IMR-90 (cell line): ENCODE measurements around the gene ABI3BP. TPM values are rescaled to one million over a fixed set of nuclear protein-coding genes. Genes with fewer than 3 reads are reported as not detected.

ENCODE experiments used
- ATAC-seq: fragments of 200-7000 bp; cut with Tn5 transposase; 2 replicates; pipeline ENCODE4 v1.9.1; 2020; ENCODE audit warnings: low read depth, mild to moderate bottlenecking, moderate library complexity
- BruUV-seq: library from RNA; stranded (reverse); fragments of 400-500 nt; replicated peaks from 2 replicates; lab custom pipeline; 2021; lab: Mats Ljungman, UMichigan
- CTCF ChIA-PET: fragments of 300-600 bp; formaldehyde crosslinking; extraction: SDS; loops from one replicate; lab custom pipeline; 2021; ENCODE audit warnings: antibody characterized with exemption; lab: Yijun Ruan, JAX
- POLR2A ChIA-PET: fragments of 300-600 bp; sonication (Branson Sonifier 250); formaldehyde crosslinking; loops from one replicate; lab custom pipeline; 2022; ENCODE audit warnings: antibody characterized with exemption; ENCODE audit not compliant: unreplicated experiment; lab: Charles Lee
- DNase-seq: peaks from one replicate; pipeline ENCODE4 v3.0.0; 2013
- H2AFZ ChIP-seq: replicated peaks from 2 replicates; pipeline ENCODE3; 2013; ENCODE audit warnings: low read length, mild to moderate bottlenecking; ENCODE audit not compliant: poor library complexity
- H2AK5ac ChIP-seq: 2 replicates; pipeline ENCODE4 v1.6.1; 2013; ENCODE audit warnings: low read depth, low read length, inconsistent platforms
- H2AK9ac ChIP-seq: replicated peaks from 2 replicates; pipeline ENCODE3; 2013; ENCODE audit warnings: mild to moderate bottlenecking, low read depth, low read length, moderate library complexity; ENCODE audit not compliant: poor library complexity
- H2BK120ac ChIP-seq: 2 replicates; pipeline ENCODE4 v1.6.1; 2013; ENCODE audit warnings: low read depth, low read length, inconsistent platforms
- H2BK15ac ChIP-seq: 3 replicates; pipeline ENCODE4 v1.6.1; 2013; ENCODE audit warnings: low read depth, low read length, inconsistent platforms
- H2BK20ac ChIP-seq: 2 replicates; pipeline ENCODE4 v1.6.1; 2013; ENCODE audit warnings: low read depth, mild to moderate bottlenecking, inconsistent platforms, low read length, moderate library complexity
- H2BK5ac ChIP-seq: 2 replicates; pipeline ENCODE4 v1.6.1; 2013; ENCODE audit warnings: mild to moderate bottlenecking, low read depth, low read length, inconsistent platforms; ENCODE audit not compliant: poor library complexity, severe bottlenecking
- H3K14ac ChIP-seq: replicated peaks from 2 replicates; pipeline ENCODE4 v1.6.1; 2013; ENCODE audit warnings: low read depth, low read length, inconsistent platforms
- H3K18ac ChIP-seq: 2 replicates; pipeline ENCODE4 v1.6.1; 2013; ENCODE audit warnings: low read depth, low read length, control low read depth
- H3K23ac ChIP-seq: 2 replicates; pipeline ENCODE4 v1.6.1; 2013; ENCODE audit warnings: low read depth, low read length, inconsistent platforms
- H3K27ac ChIP-seq: 2 replicates; pipeline ENCODE4 v1.5.1; 2013; ENCODE audit warnings: mild to moderate bottlenecking, control low read depth, low read length; ENCODE audit not compliant: insufficient read depth
- H3K27me3 ChIP-seq: 2 replicates; pipeline ENCODE4 v1.6.1; 2013; ENCODE audit warnings: low read length; ENCODE audit not compliant: control insufficient read depth, insufficient read depth
- H3K36me3 ChIP-seq: 2 replicates; pipeline ENCODE4 v1.6.1; 2013; ENCODE audit warnings: low read length, mixed read lengths; ENCODE audit not compliant: control insufficient read depth, insufficient read depth
- H3K4ac ChIP-seq: 2 replicates; pipeline ENCODE4 v1.6.1; 2013; ENCODE audit warnings: low read depth, low read length, inconsistent platforms
- H3K4me1 ChIP-seq: 2 replicates; pipeline ENCODE4 v1.6.1; 2013; ENCODE audit warnings: low read length, mixed read lengths; ENCODE audit not compliant: control insufficient read depth, insufficient read depth
- H3K4me2 ChIP-seq: 2 replicates; pipeline ENCODE4 v1.6.1; 2013; ENCODE audit warnings: low read depth, mild to moderate bottlenecking, control low read depth, low read length, moderate library complexity
- H3K4me3 ChIP-seq: 2 replicates; pipeline ENCODE4 v1.5.1; 2013; ENCODE audit warnings: low read depth, mild to moderate bottlenecking, control low read depth, low read length, moderate library complexity; ENCODE audit not compliant: insufficient read depth
- H3K56ac ChIP-seq: 2 replicates; pipeline ENCODE4 v1.6.1; 2013; ENCODE audit warnings: low read length, inconsistent platforms; ENCODE audit not compliant: insufficient read depth; ENCODE audit errors: extremely low read depth
- H3K79me1 ChIP-seq, 2 experiments: 2 replicates each; pipeline ENCODE4 v1.6.1; 2013; ENCODE audit warnings: low read length in 2 of 2, inconsistent platforms in 1 of 2, low read depth in 1 of 2
- H3K9ac ChIP-seq: 2 replicates; pipeline ENCODE4 v1.6.1; 2013; ENCODE audit warnings: low read depth, low read length, control low read depth
- H3K9me1 ChIP-seq: 2 replicates; pipeline ENCODE4 v1.6.1; 2013; ENCODE audit warnings: low read length, inconsistent platforms; ENCODE audit not compliant: insufficient read depth
- H3K9me3 ChIP-seq: 2 replicates; pipeline ENCODE4 v1.6.1; 2013; ENCODE audit warnings: low read length; ENCODE audit not compliant: control insufficient read depth, insufficient read depth
- H4K20me1 ChIP-seq: 2 replicates; pipeline ENCODE4 v1.6.1; 2013; ENCODE audit warnings: low read length, inconsistent platforms; ENCODE audit not compliant: insufficient read depth
- H4K5ac ChIP-seq: 2 replicates; pipeline ENCODE4 v1.6.1; 2013; ENCODE audit warnings: mild to moderate bottlenecking, low read depth, low read length, control low read depth
- H4K8ac ChIP-seq, 2 experiments: 2 replicates each; pipeline ENCODE4 v1.6.1; 2013; ENCODE audit warnings: low read depth in 2 of 2, low read length in 2 of 2, control low read depth in 1 of 2, inconsistent platforms in 1 of 2
- H4K91ac ChIP-seq: 2 replicates; pipeline ENCODE4 v1.6.1; 2013; ENCODE audit warnings: low read depth, low read length, inconsistent platforms; ENCODE audit not compliant: insufficient read depth
- BHLHE40 ChIP-seq: fragments of 150-350 bp; IDR thresholded peaks from 2 replicates; pipeline ENCODE4 v1.6.1; 2016; ENCODE audit warnings: mild to moderate bottlenecking, low read depth, low read length
- CEBPB ChIP-seq: IDR thresholded peaks from 2 replicates; pipeline ENCODE4 v1.6.1; 2012; ENCODE audit warnings: low read depth, low read length, improper control_type of control experiment
- CHD1 ChIP-seq: IDR thresholded peaks from 2 replicates; pipeline ENCODE4 v1.6.1; 2012; ENCODE audit warnings: low read depth, low read length, improper control_type of control experiment
- CTCF ChIP-seq: conservative IDR thresholded peaks from 2 replicates; pipeline ENCODE4 v1.5.1; 2012; ENCODE audit warnings: mild to moderate bottlenecking, low read depth, low read length, improper control_type of control experiment
- ELK1 ChIP-seq: fragments of 150-350 bp; IDR thresholded peaks from 2 replicates; pipeline ENCODE4 v1.6.1; 2016; ENCODE audit warnings: low read depth, mild to moderate bottlenecking, low read length, moderate library complexity, borderline replicate concordance
- FOS ChIP-seq: fragments of 150-350 bp; IDR thresholded peaks from 2 replicates; pipeline ENCODE4 v1.6.1; 2016; ENCODE audit warnings: low read depth, low read length
- MAFK ChIP-seq: IDR thresholded peaks from 2 replicates; pipeline ENCODE4 v1.6.1; 2012; ENCODE audit warnings: low read depth, low read length, improper control_type of control experiment
- MAZ ChIP-seq: IDR thresholded peaks from 2 replicates; pipeline ENCODE4 v1.6.1; 2012; ENCODE audit warnings: low read depth, mild to moderate bottlenecking, low read length, improper control_type of control experiment, moderate library complexity, borderline replicate concordance
- MXI1 ChIP-seq: IDR thresholded peaks from 2 replicates; pipeline ENCODE4 v1.6.1; 2012; ENCODE audit warnings: low read depth, mild to moderate bottlenecking, low read length, moderate library complexity, borderline replicate concordance
- NFE2L2 ChIP-seq: fragments of 150-350 bp; IDR thresholded peaks from 2 replicates; pipeline ENCODE4 v1.6.1; 2016; ENCODE audit warnings: low read depth, mild to moderate bottlenecking, low read length
- POLR2A ChIP-seq: IDR thresholded peaks from 2 replicates; pipeline ENCODE4 v1.6.1; 2012; ENCODE audit warnings: mild to moderate bottlenecking, low read depth, low read length
- RAD21 ChIP-seq: IDR thresholded peaks from 2 replicates; pipeline ENCODE4 v1.6.1; 2012; ENCODE audit warnings: low read length, improper control_type of control experiment
- RCOR1 ChIP-seq: IDR thresholded peaks from 2 replicates; pipeline ENCODE4 v1.6.1; 2012; ENCODE audit warnings: mild to moderate bottlenecking, low read length, improper control_type of control experiment; ENCODE audit not compliant: insufficient replicate concordance
- RFX5 ChIP-seq: IDR thresholded peaks from 2 replicates; pipeline ENCODE4 v1.8.0; 2012; ENCODE audit warnings: low read depth, mild to moderate bottlenecking, low read length, moderate library complexity
- SMC3 ChIP-seq: fragments of 150-350 bp; IDR thresholded peaks from 2 replicates; pipeline ENCODE4 v1.6.1; 2016; ENCODE audit warnings: low read depth, mild to moderate bottlenecking, antibody characterized with exemption, low read length, moderate library complexity
- USF2 ChIP-seq: fragments of 150-350 bp; IDR thresholded peaks from 2 replicates; pipeline ENCODE4 v1.6.1; 2017; ENCODE audit warnings: mild to moderate bottlenecking, antibody characterized with exemption, low read length, low read depth
- WGBS, 2 experiments: methylation state at CpG; one replicate each; pipeline versions ENCODE4 v1.1.5 to v1.1.7; 2013; ENCODE audit warnings: missing lambda C conversion rate in 2 of 2; ENCODE audit not compliant: insufficient read length in 1 of 2; ENCODE audit errors: extremely low coverage in 2 of 2; 5-methylcytosine and 5-hydroxymethylcytosine counted together
- dilution Hi-C: fragments of 300-500 bp; cut with HindIII; formaldehyde crosslinking; loops from one replicate; pipeline ENCODE4 v1.14.3; 2018; ENCODE audit warnings: low sequenced_read_pairs; ENCODE audit not compliant: unreplicated experiment
- in situ Hi-C: fragments of 300-500 bp; cut with MboI; formaldehyde crosslinking; loops from 3 replicates; pipeline ENCODE4 v1.14.3; 2019; ENCODE audit warnings: low sequenced_read_pairs, inconsistent platforms, mixed read lengths
- intact Hi-C: fragments of 100-400 bp; cut with micrococcal nuclease; formaldehyde crosslinking; loops from 2 replicates; pipeline ENCODE4 v1.10.0; 2022
- polyA plus RNA-seq, 3 experiments: library from polyadenylated mRNA; depleted of rRNA; stranded (reverse); fragments of >200 nt; gene quantifications; 2 replicates each; pipeline ENCODE4 v1.2.3, GENCODE V29; 2012; ENCODE audit warnings: low replicate concordance in 1 of 3
- total RNA-seq: library from RNA; depleted of rRNA; stranded (reverse); fragments of >200 nt; gene quantifications from 2 replicates; pipeline ENCODE4 v1.2.3, GENCODE V29; 2012

ABI3BP gene
- total and polyA plus RNA-seq, 2 of the 4 experiments (the other 2 are of a cell fraction), result 3.0 to 26.7 TPM

GRCh38 chr3:100994809-100995208 is 1.6 kb upstream of the ABI3BP start:
- no peak overlapping the region for H3K4me3 ChIP-seq
- dilution Hi-C loops, result no loop called here
- H2AK9ac ChIP-seq, result no peak overlapping the region
- no peak overlapping the region for H2BK15ac ChIP-seq
- peaks cover 2% of the 10 kb centered on the region; the same call in 1 of the 2 replicates for H3K4me1 ChIP-seq
- intact Hi-C loops, result loop anchor here (5.0 kb wide), 1 partner anchor 93 kb away; no protein-coding TSS in a partner anchor
- no peaks in the 10 kb centered on the region for H4K20me1 ChIP-seq
- no peak overlapping the region for H4K5ac ChIP-seq
- no peaks in the 10 kb centered on the region for H3K9me1 ChIP-seq
- H3K27me3 ChIP-seq, result peaks cover 2% of the 10 kb centered on the region
- no CpG with 5 or more reads among the region's 2 CpGs for WGBS, 2 experiments
- DNase-seq (no peak), ATAC-seq (no peak)
- in situ Hi-C loops, result no loop called here
- no peak overlapping the region for H3K56ac ChIP-seq
- no peak overlapping the region for H3K18ac ChIP-seq
- no peak overlapping the region for H3K9ac ChIP-seq
- no peaks in the 10 kb centered on the region for H3K79me1 ChIP-seq
- H2AK5ac ChIP-seq, result no peak overlapping the region
- TF ChIP-seq RCOR1 (no peak), SMC3 (no peak), POLR2A (no peak), NFE2L2 (no peak), MAFK (no peak), RFX5 (no peak), USF2 (no peak), RAD21 (no peak), CHD1 (no peak), MAZ (no peak), ELK1 (no peak), FOS (no peak), CEBPB (no peak), MXI1 (no peak), CTCF (no peak), BHLHE40 (no peak)
- BruUV-seq, result no TSS peak
- H3K27ac ChIP-seq, result no peak overlapping the region
- H3K9me3 ChIP-seq, result no peaks in the 10 kb centered on the region
- no peak overlapping the region for H2AFZ ChIP-seq
- H2BK5ac ChIP-seq, result no peak overlapping the region
- H4K91ac ChIP-seq, result no peak overlapping the region
- CTCF ChIA-PET, result no interaction called here
- POLR2A ChIA-PET, result no interaction called here
- no peak overlapping the region for H2BK120ac ChIP-seq
- H3K36me3 ChIP-seq, result no peaks in the 10 kb centered on the region
- no peak overlapping the region for H3K4ac ChIP-seq
- H3K4me2 ChIP-seq, result no peak overlapping the region
- no peak overlapping the region for H3K14ac ChIP-seq
- H2BK20ac ChIP-seq, result no peak overlapping the region
- no peak overlapping the region for H4K8ac ChIP-seq
- H3K23ac ChIP-seq, result no peak overlapping the region
